Measurements from ENCODE around the gene DTHD1. TPM values are rescaled to one million over a fixed set of nuclear protein-coding genes. Genes with fewer than 3 reads are reported as not detected.
A peak's percentile ranks its signal among the peaks of the same experiment; 100 is the strongest.

DTHD1 gene
- total RNA-seq, 5 donors from 2014 or later (not counting 1 experiment from before 2014, with no cell fraction given): 0.79 to 7.9 (median 2.5) TPM

GRCh38 chr4:36324808-36325207, 43.4 kb downstream of the DTHD1 start:
- ATAC-seq (replicated peaks in 1 of 4): no peak
- H3K27me3 Mint-ChIP-seq: no peaks in the 10 kb centered on the region

GRCh38 chr4:36325499-36325898, 44.1 kb downstream of the DTHD1 start:
- WGBS (ENCODE audit: insufficient coverage): 17% methylated on average over 1 of the region's 1 CpG
- ATAC-seq (replicated peaks in 1 of 4) (peak in 3 of 4 experiments; percentile 47 to 59 (median 49)), DNase-seq (peak in 7 of 35 experiments; percentile 6 to 70 (median 15))
- H3K27ac ChIP-seq (ENCODE audit: low read length): peak overlapping the region; percentile 59
- H3K9me3 ChIP-seq: no peaks in the 10 kb centered on the region
- Mint-ChIP-seq H3K4me1 (peaks cover 44 to 54% (median 45%) of the 10 kb centered on the region in 3 donors), H3K4me3 (no peak overlapping the region), H3K9me3 (no peaks in the 10 kb centered on the region), H3K36me3 (no peaks in the 10 kb centered on the region), H3K27ac (peak overlapping the region; percentile 62 to 64), H3K27me3 (no peaks in the 10 kb centered on the region)
- ChIA-PET POLR2A (interaction anchor here in 1 of 2 donors (0.5 to 0.9 kb wide), 3 partner anchors 12 to 83 kb away, joined by 3 read pairs; no protein-coding TSS in a partner anchor), CTCF (interaction anchor here (0.5 to 1.0 kb wide), 4 partner anchors 15 to 133 kb away, joined by 3 to 7 read pairs (median 5); no protein-coding TSS in a partner anchor)
- peaks cover 26 to 29% of the 10 kb centered on the region in 2 experiments for H3K4me1 ChIP-seq (ENCODE audit: control insufficient read depth in 1 of 2, extremely low read depth in 1 of 2, insufficient read depth in 2 of 2, low read length in 2 of 2)
- H3K4me3 ChIP-seq (ENCODE audit: control insufficient read depth in 1 of 2, extremely low read depth in 1 of 2, low read length in 1 of 2): no peak overlapping the region
- H3K27me3 ChIP-seq (replicated peaks in 1 of 2; ENCODE audit: control insufficient read depth in 2 of 2, extremely low read depth in 1 of 2, insufficient read depth in 2 of 2, low read length in 1 of 2): no peaks in the 10 kb centered on the region
- no peaks in the 10 kb centered on the region for H3K36me3 ChIP-seq (ENCODE audit: control insufficient read depth in 2 of 2, extremely low read depth in 1 of 2, insufficient read depth in 1 of 2, low read length in 1 of 2)

More at GRCh38 chr4:36324808-36325207, 43.4 kb downstream of the DTHD1 start:
- Mint-ChIP-seq H3K4me3 (no peak overlapping the region), H3K27ac (peak overlapping the region; percentile 19 to 64), H3K9me3 (no peaks in the 10 kb centered on the region), H3K4me1 (peaks cover 44 to 56% (median 45%) of the 10 kb centered on the region in 3 donors), H3K36me3 (no peaks in the 10 kb centered on the region)
- CTCF ChIA-PET: interaction anchor here (0.5 to 1.0 kb wide), 3 partner anchors 75 to 133 kb away, joined by 5 to 7 read pairs (median 6); no protein-coding TSS in a partner anchor
- H3K4me1 ChIP-seq (ENCODE audit: control insufficient read depth in 1 of 2, extremely low read depth in 1 of 2, insufficient read depth in 2 of 2, low read length in 2 of 2): peaks cover 26 to 29% of the 10 kb centered on the region in 2 experiments
- H3K36me3 ChIP-seq (ENCODE audit: control insufficient read depth in 2 of 2, extremely low read depth in 1 of 2, insufficient read depth in 1 of 2, low read length in 1 of 2): no peaks in the 10 kb centered on the region
- POLR2A ChIA-PET: no interaction called here
- no peak overlapping the region for H3K4me3 ChIP-seq (ENCODE audit: control insufficient read depth in 1 of 2, extremely low read depth in 1 of 2, low read length in 1 of 2)
- no peaks in the 10 kb centered on the region for H3K9me3 ChIP-seq
- WGBS (ENCODE audit: insufficient coverage): 95% methylated on average over 2 of the region's 4 CpGs
- no peaks in the 10 kb centered on the region for H3K27me3 ChIP-seq (replicated peaks in 1 of 2; ENCODE audit: control insufficient read depth in 2 of 2, extremely low read depth in 1 of 2, insufficient read depth in 2 of 2, low read length in 1 of 2)
- H3K27ac ChIP-seq (ENCODE audit: low read length): peak overlapping the region; percentile 59
- DNase-seq: no peak

- CTCF ChIA-PET: interaction anchor here (0.9 to 1.0 kb wide), 4 partner anchors 15 to 74 kb away, joined by 3 to 7 read pairs (median 4); no protein-coding TSS in a partner anchor
- H3K27me3 Mint-ChIP-seq: no peaks in the 10 kb centered on the region
- WGBS (ENCODE audit: insufficient coverage): 42% methylated on average over 3 of the region's 3 CpGs
Measured at GRCh38 chr4:36325926-36326325, 44.5 kb downstream of the DTHD1 start.

GRCh38 chr4:36326476-36327029, 45.1 kb downstream of the DTHD1 start:
- Histone ChIP-seq H3K4me3 (ENCODE audit: control insufficient read depth in 1 of 2, extremely low read depth in 1 of 2, low read length in 1 of 2) (no peak overlapping the region), H3K36me3 (ENCODE audit: control insufficient read depth in 2 of 2, extremely low read depth in 1 of 2, insufficient read depth in 1 of 2, low read length in 1 of 2) (no peaks in the 10 kb centered on the region), H3K9me3 (no peaks in the 10 kb centered on the region), H3K27me3 (replicated peaks in 1 of 2; ENCODE audit: control insufficient read depth in 2 of 2, extremely low read depth in 1 of 2, insufficient read depth in 2 of 2, low read length in 1 of 2) (no peaks in the 10 kb centered on the region), H3K4me1 (ENCODE audit: control insufficient read depth in 1 of 2, extremely low read depth in 1 of 2, insufficient read depth in 2 of 2, low read length in 2 of 2) (peaks cover 26 to 29% of the 10 kb centered on the region in 2 experiments), H3K27ac (ENCODE audit: low read length) (no peak overlapping the region)
- no peaks in the 10 kb centered on the region for H3K36me3 Mint-ChIP-seq
- no peaks in the 10 kb centered on the region for H3K9me3 Mint-ChIP-seq
- no peak for DNase-seq
- peak overlapping the region in 1 of 2 donors; percentile 48 for H3K27ac Mint-ChIP-seq
- H3K4me1 Mint-ChIP-seq: peaks cover 44 to 49% (median 45%) of the 10 kb centered on the region in 3 donors
- WGBS (ENCODE audit: insufficient coverage): no CpG with 5 or more reads among the region's 4 CpGs
- POLR2A ChIA-PET: interaction anchor here (0.6 kb wide), 2 partner anchors 353 to 1356 kb away, joined by 3 to 4 read pairs; no protein-coding TSS in a partner anchor
- H3K4me3 Mint-ChIP-seq: no peak overlapping the region
- CTCF ChIA-PET: interaction anchor here (0.6 to 1.0 kb wide), 4 partner anchors 59 to 189 kb away, joined by 3 to 4 read pairs (median 3); no protein-coding TSS in a partner anchor
- no peaks in the 10 kb centered on the region for H3K27me3 Mint-ChIP-seq
- no peak for ATAC-seq (replicated peaks in 1 of 4)

More at GRCh38 chr4:36325926-36326325, 44.5 kb downstream of the DTHD1 start:
- Mint-ChIP-seq H3K4me3 (no peak overlapping the region), H3K27ac (peak overlapping the region; percentile 62 to 64), H3K36me3 (no peaks in the 10 kb centered on the region), H3K9me3 (no peaks in the 10 kb centered on the region), H3K4me1 (peaks cover 44 to 52% (median 45%) of the 10 kb centered on the region in 3 donors)
- H3K4me3 ChIP-seq (ENCODE audit: control insufficient read depth in 1 of 2, extremely low read depth in 1 of 2, low read length in 1 of 2): no peak overlapping the region
- no peak for DNase-seq
- POLR2A ChIA-PET: interaction anchor here in 1 of 2 donors (0.5 to 0.9 kb wide), 3 partner anchors 11 to 84 kb away, joined by 3 read pairs; no protein-coding TSS in a partner anchor
- H3K4me1 ChIP-seq (ENCODE audit: control insufficient read depth in 1 of 2, extremely low read depth in 1 of 2, insufficient read depth in 2 of 2, low read length in 2 of 2): peaks cover 26 to 29% of the 10 kb centered on the region in 2 experiments
- H3K27ac ChIP-seq (ENCODE audit: low read length): peak overlapping the region; percentile 59
- no peaks in the 10 kb centered on the region for H3K9me3 ChIP-seq
- no peak for ATAC-seq (replicated peaks in 1 of 4)
- H3K36me3 ChIP-seq (ENCODE audit: control insufficient read depth in 2 of 2, extremely low read depth in 1 of 2, insufficient read depth in 1 of 2, low read length in 1 of 2): no peaks in the 10 kb centered on the region
- H3K27me3 ChIP-seq (replicated peaks in 1 of 2; ENCODE audit: control insufficient read depth in 2 of 2, extremely low read depth in 1 of 2, insufficient read depth in 2 of 2, low read length in 1 of 2): no peaks in the 10 kb centered on the region

- ATAC-seq (replicated peaks in 1 of 4) (no peak), DNase-seq (no peak)
- H3K4me3 Mint-ChIP-seq: no peak overlapping the region
- H3K27ac ChIP-seq (ENCODE audit: low read length): no peak overlapping the region
- H3K4me1 ChIP-seq (ENCODE audit: control insufficient read depth in 1 of 2, extremely low read depth in 1 of 2, insufficient read depth in 2 of 2, low read length in 2 of 2): peaks cover 23 to 26% of the 10 kb centered on the region in 2 experiments
- no peaks in the 10 kb centered on the region for H3K9me3 Mint-ChIP-seq
- H3K27me3 ChIP-seq (replicated peaks in 1 of 2; ENCODE audit: control insufficient read depth in 2 of 2, extremely low read depth in 1 of 2, insufficient read depth in 2 of 2, low read length in 1 of 2): no peaks in the 10 kb centered on the region
- H3K36me3 Mint-ChIP-seq: no peaks in the 10 kb centered on the region
- no peaks in the 10 kb centered on the region for H3K27me3 Mint-ChIP-seq
- no peak overlapping the region for H3K27ac Mint-ChIP-seq
- CTCF ChIA-PET: interaction anchor here (0.6 to 1.5 kb wide), 5 partner anchors 13 to 82 kb away, joined by 3 to 4 read pairs (median 3); no protein-coding TSS in a partner anchor
- no peaks in the 10 kb centered on the region for H3K36me3 ChIP-seq (ENCODE audit: control insufficient read depth in 2 of 2, extremely low read depth in 1 of 2, insufficient read depth in 1 of 2, low read length in 1 of 2)
- WGBS (ENCODE audit: insufficient coverage): no CpG with 5 or more reads among the region's 5 CpGs
- peaks cover 37 to 43% (median 39%) of the 10 kb centered on the region in 3 donors for H3K4me1 Mint-ChIP-seq
- POLR2A ChIA-PET: interaction anchor here in 1 of 2 donors (0.5 kb wide), 1 partner anchor 83 kb away, joined by 3 read pairs; the partner anchor contains the start of gene ARAP2
- H3K4me3 ChIP-seq (ENCODE audit: control insufficient read depth in 1 of 2, extremely low read depth in 1 of 2, low read length in 1 of 2): no peak overlapping the region
- no peaks in the 10 kb centered on the region for H3K9me3 ChIP-seq
Measured at GRCh38 chr4:36327400-36327799, 46.0 kb downstream of the DTHD1 start.

- DNase-seq (no peak), ATAC-seq (replicated peaks in 1 of 4) (no peak)
- no peak overlapping the region for H3K4me3 Mint-ChIP-seq
- H3K27me3 ChIP-seq (replicated peaks in 1 of 2; ENCODE audit: control insufficient read depth in 2 of 2, extremely low read depth in 1 of 2, insufficient read depth in 2 of 2, low read length in 1 of 2): no peaks in the 10 kb centered on the region
- H3K36me3 ChIP-seq (ENCODE audit: control insufficient read depth in 2 of 2, extremely low read depth in 1 of 2, insufficient read depth in 1 of 2, low read length in 1 of 2): no peaks in the 10 kb centered on the region
- H3K9me3 ChIP-seq: no peaks in the 10 kb centered on the region
- 100% methylated on average over 1 of the region's 9 CpGs for WGBS (ENCODE audit: insufficient coverage)
- ChIA-PET CTCF (interaction anchor here (0.7 to 1.5 kb wide), 3 partner anchors 71 to 83 kb away, joined by 3 read pairs; no protein-coding TSS in a partner anchor), POLR2A (no interaction called here)
- H3K36me3 Mint-ChIP-seq: no peaks in the 10 kb centered on the region
- no peak overlapping the region for H3K27ac ChIP-seq (ENCODE audit: low read length)
- H3K27me3 Mint-ChIP-seq: no peaks in the 10 kb centered on the region
- no peak overlapping the region for H3K27ac Mint-ChIP-seq
- H3K4me1 Mint-ChIP-seq: peaks cover 34 to 42% (median 37%) of the 10 kb centered on the region in 3 donors
- no peak overlapping the region for H3K4me3 ChIP-seq (ENCODE audit: control insufficient read depth in 1 of 2, extremely low read depth in 1 of 2, low read length in 1 of 2)
- peaks cover 15 to 19% of the 10 kb centered on the region in 2 experiments for H3K4me1 ChIP-seq (ENCODE audit: control insufficient read depth in 1 of 2, extremely low read depth in 1 of 2, insufficient read depth in 2 of 2, low read length in 2 of 2)
- no peaks in the 10 kb centered on the region for H3K9me3 Mint-ChIP-seq
Measured at GRCh38 chr4:36328130-36328529, 46.7 kb downstream of the DTHD1 start.
